ENCODE results near the gene NKD2.

- TF ChIP-seq, protein P1, sequence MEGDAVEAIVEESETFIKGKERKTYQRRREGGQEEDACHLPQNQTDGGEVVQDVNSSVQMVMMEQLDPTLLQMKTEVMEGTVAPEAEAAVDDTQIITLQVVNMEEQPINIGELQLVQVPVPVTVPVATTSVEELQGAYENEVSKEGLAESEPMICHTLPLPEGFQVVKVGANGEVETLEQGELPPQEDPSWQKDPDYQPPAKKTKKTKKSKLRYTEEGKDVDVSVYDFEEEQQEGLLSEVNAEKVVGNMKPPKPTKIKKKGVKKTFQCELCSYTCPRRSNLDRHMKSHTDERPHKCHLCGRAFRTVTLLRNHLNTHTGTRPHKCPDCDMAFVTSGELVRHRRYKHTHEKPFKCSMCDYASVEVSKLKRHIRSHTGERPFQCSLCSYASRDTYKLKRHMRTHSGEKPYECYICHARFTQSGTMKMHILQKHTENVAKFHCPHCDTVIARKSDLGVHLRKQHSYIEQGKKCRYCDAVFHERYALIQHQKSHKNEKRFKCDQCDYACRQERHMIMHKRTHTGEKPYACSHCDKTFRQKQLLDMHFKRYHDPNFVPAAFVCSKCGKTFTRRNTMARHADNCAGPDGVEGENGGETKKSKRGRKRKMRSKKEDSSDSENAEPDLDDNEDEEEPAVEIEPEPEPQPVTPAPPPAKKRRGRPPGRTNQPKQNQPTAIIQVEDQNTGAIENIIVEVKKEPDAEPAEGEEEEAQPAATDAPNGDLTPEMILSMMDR (conservative IDR thresholded peaks at IDR 0.05; ENCODE audit: low read length) = peak; percentile 25; the same call in 1 of the 2 replicates
- no peak for TF ChIP-seq EZH2phosphoT487 (IDR thresholded peaks at IDR 0.05; ENCODE audit: borderline replicate concordance)
These were observed 13.8 kb upstream of the NKD2 start for GRCh38 chr5:994821-995220.
